HepG2 (cell line): Measurements from ENCODE around the gene ARHGDIG. TPM values are rescaled to one million over a fixed set of nuclear protein-coding genes. Genes with fewer than 3 reads are reported as not detected.

Source experiments
- ATAC-seq: fragments of 200-7000 bp; cut with Tn5 transposase; 3 replicates; pipeline ENCODE4 v1.9.1; 2020; ENCODE audit warnings: mild to moderate bottlenecking, moderate library complexity
- BruUV-seq: library from RNA; stranded (reverse); fragments of 400-500 nt; replicated peaks from 2 replicates; lab custom pipeline; 2021; lab: Mats Ljungman, UMichigan
- CTCF ChIA-PET: fragments of 300-600 bp; formaldehyde crosslinking; extraction: SDS; loops from one replicate; lab custom pipeline; 2021; ENCODE audit warnings: low total read pairs, inconsistent platforms, low intra/inter-chr PET ratio; lab: Yijun Ruan, JAX
- POLR2A ChIA-PET: fragments of 350-600 bp; sonication (Branson Sonifier 250); formaldehyde crosslinking; loops from one replicate; lab custom pipeline; 2020; ENCODE audit warnings: antibody characterized with exemption, inconsistent platforms; lab: Yijun Ruan, JAX
- DNase-seq: peaks from one replicate; pipeline ENCODE4 v3.0.0-alpha.2; 2015; ENCODE audit warnings: low spot score
- FAIRE-seq: peaks from 3 replicates; lab custom pipeline; 2011; peaks lifted over from hg19 to GRCh38; lab: Jason Lieb, UNC
- H2AFZ ChIP-seq: one replicate; pipeline ENCODE4 v1.6.1; 2011; ENCODE audit warnings: low read length, inconsistent platforms
- H3K27ac ChIP-seq: fragments of 300-600 bp; 3 replicates; pipeline ENCODE4 v1.8.0; 2011; ENCODE audit warnings: mixed run types, mild to moderate bottlenecking, mixed read lengths, low read length, inconsistent platforms; ENCODE audit not compliant: insufficient read depth; ENCODE audit errors: extremely low read length
- H3K27me3 ChIP-seq, 2 experiments: fragments of 200-600 bp in 1 of 2; 2 replicates in 1 of 2; 3 replicates in 1 of 2; pipeline versions ENCODE4 v1.6.0 to v1.8.0; 2011; ENCODE audit warnings: low read length in 2 of 2, mild to moderate bottlenecking in 2 of 2, moderate library complexity in 2 of 2, inconsistent platforms in 1 of 2; ENCODE audit not compliant: insufficient read depth in 2 of 2, control insufficient read depth in 1 of 2
- H3K36me3 ChIP-seq, 2 experiments: fragments of 200-600 bp in 1 of 2; replicated peaks in 1 of 2; 2 replicates in 1 of 2; 3 replicates in 1 of 2; pipeline versions ENCODE4 v1.5.1 to v1.8.0; 2011; ENCODE audit warnings: low read length in 2 of 2, inconsistent platforms in 1 of 2; ENCODE audit not compliant: insufficient read depth in 2 of 2, control insufficient read depth in 1 of 2
- H3K4me1 ChIP-seq: 2 replicates; pipeline ENCODE4 v1.5.1; 2012; ENCODE audit warnings: low read length, inconsistent platforms; ENCODE audit not compliant: insufficient read depth
- H3K4me2 ChIP-seq: 2 replicates; pipeline ENCODE4 v1.6.0; 2011; ENCODE audit warnings: low read depth, low read length, inconsistent platforms
- H3K4me3 ChIP-seq, 3 experiments: fragments of 200-600 bp in 1 of 3; sonication (generic), shearing (Covaris generic) in 1 of 3; replicated peaks in 1 of 3; 2 replicates each; pipeline ENCODE4 v1.5.1; 2011 to 2016; ENCODE audit warnings: low read length in 3 of 3, inconsistent platforms in 2 of 3, low read depth in 2 of 3, mild to moderate bottlenecking in 2 of 3, control low read depth in 1 of 3, mixed read lengths in 1 of 3; ENCODE audit not compliant: insufficient read depth in 1 of 3
- H3K79me2 ChIP-seq: one replicate; pipeline ENCODE4 v1.6.1; 2011; ENCODE audit warnings: low read length, inconsistent platforms; ENCODE audit not compliant: insufficient read depth
- H3K9ac ChIP-seq: 2 replicates; pipeline ENCODE4 v1.6.0; 2011; ENCODE audit warnings: mild to moderate bottlenecking, low read depth, low read length, inconsistent platforms; ENCODE audit not compliant: insufficient read depth
- H3K9me3 ChIP-seq: 2 replicates; pipeline ENCODE4 v1.5.1; 2012; ENCODE audit warnings: mild to moderate bottlenecking, low read length
- H4K20me1 ChIP-seq: 2 replicates; pipeline ENCODE4 v1.6.0; 2011; ENCODE audit warnings: inconsistent platforms, mild to moderate bottlenecking, low read length, moderate library complexity; ENCODE audit not compliant: insufficient read depth
- BCLAF1 ChIP-seq: fragments of 450-650 bp; IDR thresholded peaks from 2 replicates; pipeline ENCODE4 v1.6.1; 2017; ENCODE audit warnings: mild to moderate bottlenecking
- DZIP1 ChIP-seq: sonication (generic); formaldehyde crosslinking; IDR thresholded peaks from 2 replicates; pipeline ENCODE4 v1.5.0; 2020; ENCODE audit warnings: mild to moderate bottlenecking, missing genetic modification reagents
- GABPB1 ChIP-seq: IDR thresholded peaks from 2 replicates; pipeline ENCODE4 v1.6.1; 2016; ENCODE audit warnings: mild to moderate bottlenecking, missing genetic modification reagents, moderate library complexity, missing compliant biosample characterization
- KMT2B ChIP-seq: IDR thresholded peaks from 2 replicates; pipeline ENCODE4 v1.6.1; 2016; ENCODE audit warnings: missing genetic modification reagents, missing compliant biosample characterization
- MLX ChIP-seq: IDR thresholded peaks from 2 replicates; pipeline ENCODE4 v1.6.1; 2016
- ZBTB33 ChIP-seq: sonication (generic); formaldehyde crosslinking; IDR thresholded peaks from 2 replicates; pipeline ENCODE4 v1.4.0; 2020; ENCODE audit warnings: missing genetic modification reagents
- ZNF572 ChIP-seq: sonication (generic); formaldehyde crosslinking; IDR thresholded peaks from 2 replicates; pipeline ENCODE4 v1.5.1; 2020; ENCODE audit warnings: mild to moderate bottlenecking, missing genetic modification reagents
- ZNF710 ChIP-seq: sonication (generic); formaldehyde crosslinking; IDR thresholded peaks from 2 replicates; pipeline ENCODE4 v1.5.0; 2020; ENCODE audit warnings: mild to moderate bottlenecking, missing genetic modification reagents, borderline replicate concordance
- WGBS: methylation state at CpG from one replicate; pipeline ENCODE4 v1.1.6; 2017; ENCODE audit warnings: low lambda C conversion rate; 5-methylcytosine and 5-hydroxymethylcytosine counted together
- in situ Hi-C: cut with HindIII; loops from 2 replicates; pipeline ENCODE4 v1.10.0; 2017; ENCODE audit warnings: low pct_unique_long_range_greater_than_20kb; ENCODE audit not compliant: extremely low pct_ligation_motif_present
- intact Hi-C: fragments of 100-400 bp; cut with micrococcal nuclease; formaldehyde crosslinking; loops from one replicate; pipeline ENCODE4 v1.10.0; 2022; ENCODE audit not compliant: unreplicated experiment
- polyA plus RNA-seq, 8 experiments: library from polyadenylated mRNA; depleted of rRNA in 3 of 8; stranded (reverse) in 7 of 8; unstranded in 1 of 8; fragments of >200 nt; fragmentation: Illumina TruSeq in 4 of 8; extraction: Trizol in 4 of 8; gene quantifications; 2 replicates each; pipeline versions ENCODE4 v1.2.1 to v1.2.3, GENCODE V29; 2011 to 2016; ENCODE audit warnings: low read depth in 4 of 8, missing spikeins in 1 of 8, mixed read lengths in 1 of 8; ENCODE audit not compliant: insufficient read depth in 1 of 8
- total RNA-seq, 5 experiments: library from RNA; depleted of rRNA; stranded (reverse); fragments of >200 nt; fragmentation: Illumina TruSeq; extraction: Trizol; gene quantifications; 2 replicates each; pipeline ENCODE4 v1.2.3, GENCODE V29; 2016; ENCODE audit warnings: low read depth in 1 of 5

ARHGDIG gene
- total and polyA plus RNA-seq, 2 of the 13 experiments (the other 11 are each of a cell fraction or from before 2014, with no cell fraction given) = 0.24 to 0.48 TPM

- no peak for TF ChIP-seq ZBTB33 (CRISPR knock-in tag)
- no peak for TF ChIP-seq KMT2B (CRISPR knock-in tag)
These were observed 358 bp upstream of the ARHGDIG start (continued) for GRCh38 chr16:280005-280460.

- H3K9ac ChIP-seq = no peak overlapping the region
- H3K27ac ChIP-seq = no peak overlapping the region
- H3K9me3 ChIP-seq = no peaks in the 10 kb centered on the region
- peak overlapping the region in 2 of 3 experiments; percentile 33 to 65; a peak in 3 of 6 replicates for H3K4me3 ChIP-seq
- no peaks in the 10 kb centered on the region for H4K20me1 ChIP-seq
- H2AFZ ChIP-seq = no peak overlapping the region
- intact Hi-C loops (no loop called here), in situ Hi-C loops (no loop called here)
- CTCF ChIA-PET = no interaction called here
- H3K27me3 ChIP-seq = peaks cover 8 to 48% of the 10 kb centered on the region in 2 experiments; a peak in 4 of 5 replicates
- 40% methylated on average over 1 of the region's 27 CpGs for WGBS
- peaks cover 12% of the 10 kb centered on the region for H3K4me1 ChIP-seq
- DNase-seq (no peak), ATAC-seq (peak; percentile 10), FAIRE-seq (no peak)
- no peaks in the 10 kb centered on the region for H3K79me2 ChIP-seq
- H3K36me3 ChIP-seq = no peaks in the 10 kb centered on the region
- H3K4me2 ChIP-seq = peak overlapping the region; percentile 45
- POLR2A ChIA-PET = no interaction called here
- no TSS peak for BruUV-seq
- no peak for TF ChIP-seq ZNF710 (CRISPR knock-in tag)
- TF ChIP-seq DZIP1 (CRISPR knock-in tag) = no peak
- TF ChIP-seq GABPB1 = no peak
- no peak for TF ChIP-seq MLX (CRISPR knock-in tag)
- TF ChIP-seq ZNF572 (CRISPR knock-in tag) = no peak
- no peak for TF ChIP-seq BCLAF1
These were observed 734 bp downstream of the ARHGDIG start for GRCh38 chr16:280991-281659.
